ENCODE measurements around the gene NDUFS2.

DNA sequence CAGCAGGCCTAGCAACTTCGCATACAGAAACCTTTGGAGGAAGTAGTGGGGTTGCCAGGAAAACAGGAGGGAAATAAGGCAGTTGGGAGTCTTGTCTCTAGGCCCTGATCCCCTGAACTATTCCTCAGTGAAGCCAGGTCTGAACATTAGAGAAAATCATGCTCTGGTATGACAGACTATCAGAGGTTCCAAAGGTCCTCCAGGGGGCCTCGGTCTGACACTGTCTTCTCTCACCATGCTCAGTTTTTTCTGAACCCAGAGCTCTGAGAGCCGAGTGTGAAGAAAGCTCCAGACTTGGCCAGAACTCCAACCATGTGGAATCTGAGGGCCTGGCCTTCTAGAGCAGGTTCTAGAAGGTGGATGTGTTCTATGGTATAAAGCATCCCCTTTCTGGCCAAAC, 27.7 kb downstream of the NDUFS2 start:
- TF ChIP-seq, protein P1, sequence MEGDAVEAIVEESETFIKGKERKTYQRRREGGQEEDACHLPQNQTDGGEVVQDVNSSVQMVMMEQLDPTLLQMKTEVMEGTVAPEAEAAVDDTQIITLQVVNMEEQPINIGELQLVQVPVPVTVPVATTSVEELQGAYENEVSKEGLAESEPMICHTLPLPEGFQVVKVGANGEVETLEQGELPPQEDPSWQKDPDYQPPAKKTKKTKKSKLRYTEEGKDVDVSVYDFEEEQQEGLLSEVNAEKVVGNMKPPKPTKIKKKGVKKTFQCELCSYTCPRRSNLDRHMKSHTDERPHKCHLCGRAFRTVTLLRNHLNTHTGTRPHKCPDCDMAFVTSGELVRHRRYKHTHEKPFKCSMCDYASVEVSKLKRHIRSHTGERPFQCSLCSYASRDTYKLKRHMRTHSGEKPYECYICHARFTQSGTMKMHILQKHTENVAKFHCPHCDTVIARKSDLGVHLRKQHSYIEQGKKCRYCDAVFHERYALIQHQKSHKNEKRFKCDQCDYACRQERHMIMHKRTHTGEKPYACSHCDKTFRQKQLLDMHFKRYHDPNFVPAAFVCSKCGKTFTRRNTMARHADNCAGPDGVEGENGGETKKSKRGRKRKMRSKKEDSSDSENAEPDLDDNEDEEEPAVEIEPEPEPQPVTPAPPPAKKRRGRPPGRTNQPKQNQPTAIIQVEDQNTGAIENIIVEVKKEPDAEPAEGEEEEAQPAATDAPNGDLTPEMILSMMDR (IDR thresholded peaks at IDR 0.05): no peak
- no peak for TF ChIP-seq POLR2A (IDR thresholded peaks at IDR 0.05)

All from breast epithelium (tissue), 3 donors.